PFSK-1 (cell line): ENCODE data around the gene ERC1.

Experiments used
- FOXP2 ChIP-seq: optimal IDR thresholded peaks from 2 replicates; pipeline ENCODE3; 2011; ENCODE audit warnings: borderline replicate concordance, control low read depth, inconsistent platforms; ENCODE audit not compliant: insufficient read depth; ENCODE audit errors: extremely low read length, extremely low read depth
- POLR2AphosphoS5 ChIP-seq: IDR thresholded peaks from 2 replicates; pipeline ENCODE4 v1.6.1; 2012; ENCODE audit warnings: low read depth, mild to moderate bottlenecking, control low read depth, low read length, moderate library complexity
- REST ChIP-seq, 2 experiments: IDR thresholded peaks; 2 replicates each; pipeline versions ENCODE4 v1.6.1 to v1.8.0; 2011 to 2012; ENCODE audit warnings: low read depth in 2 of 2, low read length in 2 of 2, control low read depth in 1 of 2, inconsistent platforms in 1 of 2, mild to moderate bottlenecking in 1 of 2, moderate library complexity in 1 of 2; ENCODE audit not compliant: insufficient read depth in 1 of 2
- SIN3A ChIP-seq: IDR thresholded peaks from 2 replicates; pipeline ENCODE4 v1.6.1; 2012; ENCODE audit warnings: mild to moderate bottlenecking, low read length, moderate library complexity, borderline replicate concordance; ENCODE audit not compliant: insufficient read depth
- TAF1 ChIP-seq: IDR thresholded peaks from 2 replicates; pipeline ENCODE4 v1.6.1; 2012; ENCODE audit warnings: low read length, control low read depth, borderline replicate concordance; ENCODE audit not compliant: insufficient read depth

The ERC1 gene

GRCh38 chr12:1050059-1050707 lies 59.2 kb downstream of the ERC1 start:
- no peak for TF ChIP-seq REST (IDR thresholded peaks at IDR 0.05; ENCODE audit: insufficient read depth in 1 of 2, low read depth in 2 of 2, low read length in 2 of 2)

GRCh38 chr12:1053690-1054089 lies 62.7 kb downstream of the ERC1 start:
- TF ChIP-seq TAF1 (no peak), FOXP2 (no peak), SIN3A (no peak), REST (IDR thresholded peaks at IDR 0.05; ENCODE audit: insufficient read depth in 1 of 2, low read depth in 2 of 2, low read length in 2 of 2) (no peak), POLR2AphosphoS5 (no peak)

GRCh38 chr12:1054117-1054870 lies 63.3 kb downstream of the ERC1 start:
- TF ChIP-seq SIN3A = no peak
- no peak for TF ChIP-seq REST (IDR thresholded peaks at IDR 0.05; ENCODE audit: insufficient read depth in 1 of 2, low read depth in 2 of 2, low read length in 2 of 2)
- TF ChIP-seq FOXP2 = no peak
- TF ChIP-seq TAF1 = no peak
- no peak for TF ChIP-seq POLR2AphosphoS5

GRCh38 chr12:1056390-1056789 lies 65.4 kb downstream of the ERC1 start:
- TF ChIP-seq TAF1 (no peak), FOXP2 (no peak), SIN3A (no peak), REST (IDR thresholded peaks at IDR 0.05; ENCODE audit: insufficient read depth in 1 of 2, low read depth in 2 of 2, low read length in 2 of 2) (no peak), POLR2AphosphoS5 (no peak)
